ENCODE results near the gene NUP107. TPM values are rescaled to one million over a fixed set of nuclear protein-coding genes. Genes with fewer than 3 reads are reported as not detected.
A peak's percentile ranks its signal among the peaks of the same experiment; 100 is the strongest.

The NUP107 gene
- total and polyA plus RNA-seq, 5 donors from 2014 or later: 28.9 to 37.0 (median 34.4) TPM

- Mint-ChIP-seq H3K36me3 (peaks cover 25% of the 10 kb centered on the region), H3K27ac (no peak overlapping the region), H3K9me3 (peaks cover 0 to 2% (median 0%) of the 10 kb centered on the region in 7 donors), H3K4me1 (peaks cover 0 to 11% (median 9%) of the 10 kb centered on the region in 4 donors), H3K27me3 (no peaks in the 10 kb centered on the region), H3K4me3 (no peak overlapping the region)
- no peak overlapping the region for H3K4me3 ChIP-seq (ENCODE audit: low read depth, low read length)
- no peak overlapping the region for H3K27ac ChIP-seq (ENCODE audit: insufficient read depth, low read length, poor library complexity, severe bottlenecking)
- peaks cover 15% of the 10 kb centered on the region for H3K36me3 ChIP-seq (ENCODE audit: control insufficient read depth, insufficient read depth, low read length)
- no peaks in the 10 kb centered on the region for H3K4me1 ChIP-seq (ENCODE audit: control insufficient read depth, insufficient read depth, low read length, poor library complexity, severe bottlenecking)
- ATAC-seq (ENCODE audit: low read depth in 2 of 2) (no peak), DNase-seq (no peak)
- no peaks in the 10 kb centered on the region for H3K27me3 ChIP-seq (ENCODE audit: control insufficient read depth, insufficient read depth, low read length)
- no peaks in the 10 kb centered on the region for H3K9me3 ChIP-seq (ENCODE audit: control insufficient read depth in 2 of 2, low read length in 2 of 2)
Measured at GRCh38 chr12:68766646-68767045, 79.9 kb downstream of the NUP107 start.

GRCh38 chr12:68767191-68767590 is 80.4 kb downstream of the NUP107 start:
- Histone ChIP-seq H3K4me3 (ENCODE audit: low read depth, low read length) (no peak overlapping the region), H3K27me3 (ENCODE audit: control insufficient read depth, insufficient read depth, low read length) (no peaks in the 10 kb centered on the region), H3K9me3 (ENCODE audit: control insufficient read depth in 2 of 2, low read length in 2 of 2) (no peaks in the 10 kb centered on the region), H3K36me3 (ENCODE audit: control insufficient read depth, insufficient read depth, low read length) (peaks cover 14% of the 10 kb centered on the region), H3K27ac (ENCODE audit: insufficient read depth, low read length, poor library complexity, severe bottlenecking) (no peak overlapping the region), H3K4me1 (ENCODE audit: control insufficient read depth, insufficient read depth, low read length, poor library complexity, severe bottlenecking) (no peaks in the 10 kb centered on the region)
- ATAC-seq (ENCODE audit: low read depth in 2 of 2) (no peak), DNase-seq (no peak)
- H3K27me3 Mint-ChIP-seq: no peaks in the 10 kb centered on the region
- peaks cover 20% of the 10 kb centered on the region for H3K36me3 Mint-ChIP-seq
- H3K27ac Mint-ChIP-seq: no peak overlapping the region
- peaks cover 0 to 11% (median 9%) of the 10 kb centered on the region in 4 donors for H3K4me1 Mint-ChIP-seq
- H3K9me3 Mint-ChIP-seq: peaks cover 0 to 2% (median 0%) of the 10 kb centered on the region in 7 donors
- no peak overlapping the region for H3K4me3 Mint-ChIP-seq

DNA sequence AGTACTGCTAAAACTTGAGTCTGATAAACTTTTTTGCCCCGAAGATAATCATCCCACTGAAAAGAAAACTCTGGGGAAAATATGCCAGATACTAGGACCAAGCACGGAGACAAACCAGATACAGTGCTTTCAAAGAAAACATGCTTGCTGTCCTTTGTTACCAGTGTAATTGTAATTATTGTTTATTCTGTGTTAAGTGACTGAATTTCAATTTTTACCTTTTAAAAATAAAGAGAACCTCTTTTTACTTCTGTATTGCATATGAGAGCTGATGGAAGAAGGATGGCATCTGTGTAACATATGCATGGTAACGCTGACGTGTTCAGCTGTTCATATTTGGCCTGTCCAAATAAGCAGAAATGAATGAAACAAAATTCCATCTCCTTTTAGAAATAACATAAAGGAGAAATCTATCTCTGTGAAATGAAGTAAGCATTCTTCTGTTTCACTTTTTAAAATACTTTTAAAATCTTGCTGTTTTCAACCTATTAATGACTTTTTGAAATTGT is 81.7 kb downstream of the NUP107 start:
- Mint-ChIP-seq H3K9me3 (peaks cover 0 to 3% (median 0%) of the 10 kb centered on the region in 7 donors), H3K4me1 (peaks cover 5 to 23% (median 20%) of the 10 kb centered on the region in 4 donors), H3K36me3 (peaks cover 18% of the 10 kb centered on the region), H3K27me3 (no peaks in the 10 kb centered on the region), H3K4me3 (no peak overlapping the region), H3K27ac (peak overlapping the region in 1 of 3 donors; percentile 8)
- H3K27ac ChIP-seq (ENCODE audit: insufficient read depth, low read length, poor library complexity, severe bottlenecking): no peak overlapping the region
- ATAC-seq (ENCODE audit: low read depth in 2 of 2): no peak
- H3K36me3 ChIP-seq (ENCODE audit: control insufficient read depth, insufficient read depth, low read length): peaks cover 9% of the 10 kb centered on the region
- H3K4me1 ChIP-seq (ENCODE audit: control insufficient read depth, insufficient read depth, low read length, poor library complexity, severe bottlenecking): peaks cover 6% of the 10 kb centered on the region
- DNase-seq: no peak
- H3K27me3 ChIP-seq (ENCODE audit: control insufficient read depth, insufficient read depth, low read length): no peaks in the 10 kb centered on the region
- H3K4me3 ChIP-seq (ENCODE audit: low read depth, low read length): no peak overlapping the region
- H3K9me3 ChIP-seq (ENCODE audit: control insufficient read depth in 2 of 2, low read length in 2 of 2): no peaks in the 10 kb centered on the region

DNA sequence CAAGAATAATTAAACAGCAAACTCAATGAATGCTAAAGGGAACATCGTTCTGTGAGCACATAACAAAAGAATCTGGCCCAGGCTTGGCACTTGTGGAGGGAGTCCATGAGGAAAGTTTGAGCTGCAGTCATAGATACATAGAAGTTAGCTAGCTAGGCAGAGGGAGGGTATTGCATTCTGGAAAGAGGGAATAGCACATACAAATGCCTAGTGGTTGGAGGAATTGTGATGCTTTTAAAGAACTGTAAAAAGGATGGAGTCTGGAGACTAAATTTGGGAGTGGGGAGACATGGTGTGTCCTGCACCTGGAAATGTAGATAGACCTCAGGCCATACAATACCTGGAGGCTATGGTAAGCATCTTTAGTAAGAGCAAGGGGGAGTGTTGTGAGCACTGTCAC is 83.2 kb downstream of the NUP107 start:
- Mint-ChIP-seq H3K9me3 (peaks cover 0 to 3% (median 0%) of the 10 kb centered on the region in 7 donors), H3K27ac (peak overlapping the region in 2 of 3 donors; percentile 43 to 80), H3K4me1 (peaks cover 5 to 27% (median 25%) of the 10 kb centered on the region in 4 donors), H3K4me3 (no peak overlapping the region), H3K36me3 (peaks cover 7% of the 10 kb centered on the region), H3K27me3 (no peaks in the 10 kb centered on the region)
- Histone ChIP-seq H3K4me1 (ENCODE audit: control insufficient read depth, insufficient read depth, low read length, poor library complexity, severe bottlenecking) (peaks cover 6% of the 10 kb centered on the region), H3K36me3 (ENCODE audit: control insufficient read depth, insufficient read depth, low read length) (peaks cover 5% of the 10 kb centered on the region), H3K27ac (ENCODE audit: insufficient read depth, low read length, poor library complexity, severe bottlenecking) (no peak overlapping the region), H3K27me3 (ENCODE audit: control insufficient read depth, insufficient read depth, low read length) (no peaks in the 10 kb centered on the region), H3K9me3 (ENCODE audit: control insufficient read depth in 2 of 2, low read length in 2 of 2) (no peaks in the 10 kb centered on the region), H3K4me3 (ENCODE audit: low read depth, low read length) (no peak overlapping the region)
- ATAC-seq (ENCODE audit: low read depth in 2 of 2) (no peak), DNase-seq (no peak)

DNA sequence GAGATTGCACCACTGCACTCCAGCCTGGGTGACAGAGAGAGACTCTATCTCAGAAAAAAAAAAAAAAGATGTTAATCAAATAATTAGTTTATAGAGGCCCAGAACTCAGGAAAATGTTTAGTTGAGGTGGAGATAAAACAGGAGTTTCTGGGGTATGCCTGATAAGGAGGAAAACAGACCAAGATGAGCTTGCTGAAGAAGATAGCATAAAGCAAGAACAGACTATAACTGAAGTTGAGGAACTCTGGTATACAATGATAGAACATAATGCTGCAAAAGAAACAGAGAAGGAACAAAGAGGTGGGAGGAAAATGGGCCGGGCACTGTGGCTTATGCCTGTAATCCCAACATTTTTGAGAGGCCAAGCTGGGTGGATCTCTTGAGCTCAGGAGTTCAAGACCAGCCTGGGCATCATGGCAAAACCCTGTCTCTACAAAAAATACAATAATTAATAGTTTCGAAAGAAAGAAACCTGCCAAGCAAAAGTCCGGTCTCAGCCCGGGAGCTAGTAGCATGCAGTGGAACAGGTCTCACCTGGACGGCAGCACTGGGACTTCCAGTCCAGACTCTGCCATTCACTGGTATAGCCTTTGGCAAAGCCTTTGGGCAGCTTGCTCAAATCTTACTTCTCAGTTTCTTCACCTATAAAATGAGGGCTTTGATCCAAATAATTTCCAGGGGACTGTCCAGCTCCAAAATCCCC is 84.6 kb downstream of the NUP107 start:
- Mint-ChIP-seq H3K4me1 (peaks cover 5 to 27% (median 25%) of the 10 kb centered on the region in 4 donors), H3K36me3 (peaks cover 7% of the 10 kb centered on the region), H3K9me3 (peaks cover 0 to 3% (median 0%) of the 10 kb centered on the region in 7 donors), H3K27me3 (no peaks in the 10 kb centered on the region), H3K27ac (peak overlapping the region; percentile 42 to 60 (median 43)), H3K4me3 (no peak overlapping the region)
- no peak overlapping the region for H3K27ac ChIP-seq (ENCODE audit: insufficient read depth, low read length, poor library complexity, severe bottlenecking)
- H3K36me3 ChIP-seq (ENCODE audit: control insufficient read depth, insufficient read depth, low read length): peaks cover 5% of the 10 kb centered on the region
- DNase-seq (no peak), ATAC-seq (ENCODE audit: low read depth in 2 of 2) (no peak)
- no peak overlapping the region for H3K4me3 ChIP-seq (ENCODE audit: low read depth, low read length)
- H3K9me3 ChIP-seq (ENCODE audit: control insufficient read depth in 2 of 2, low read length in 2 of 2): no peaks in the 10 kb centered on the region
- H3K27me3 ChIP-seq (ENCODE audit: control insufficient read depth, insufficient read depth, low read length): no peaks in the 10 kb centered on the region
- H3K4me1 ChIP-seq (ENCODE audit: control insufficient read depth, insufficient read depth, low read length, poor library complexity, severe bottlenecking): peaks cover 6% of the 10 kb centered on the region

DNA sequence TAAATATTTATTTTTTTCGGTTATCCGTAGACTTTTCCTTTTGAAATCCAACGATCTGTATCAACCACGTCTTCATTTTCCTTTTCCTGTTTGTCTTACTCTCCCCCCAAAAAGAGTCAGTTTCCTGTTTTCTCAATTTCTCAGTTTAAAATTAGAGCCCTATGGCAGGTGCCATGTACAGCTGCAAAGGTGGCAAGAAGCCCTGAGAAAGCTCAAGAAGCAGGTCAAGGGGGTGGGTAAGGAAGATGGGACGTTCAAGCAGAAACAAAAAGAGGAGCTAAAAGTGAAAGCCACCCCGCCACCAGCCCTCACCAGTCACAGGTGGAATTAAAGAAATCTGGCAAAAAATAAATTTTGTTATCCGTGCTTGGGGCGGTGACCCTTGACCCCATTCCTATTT is 85.9 kb downstream of the NUP107 start:
- H3K27ac ChIP-seq (ENCODE audit: insufficient read depth, low read length, poor library complexity, severe bottlenecking): peak overlapping the region; percentile 20

DNA sequence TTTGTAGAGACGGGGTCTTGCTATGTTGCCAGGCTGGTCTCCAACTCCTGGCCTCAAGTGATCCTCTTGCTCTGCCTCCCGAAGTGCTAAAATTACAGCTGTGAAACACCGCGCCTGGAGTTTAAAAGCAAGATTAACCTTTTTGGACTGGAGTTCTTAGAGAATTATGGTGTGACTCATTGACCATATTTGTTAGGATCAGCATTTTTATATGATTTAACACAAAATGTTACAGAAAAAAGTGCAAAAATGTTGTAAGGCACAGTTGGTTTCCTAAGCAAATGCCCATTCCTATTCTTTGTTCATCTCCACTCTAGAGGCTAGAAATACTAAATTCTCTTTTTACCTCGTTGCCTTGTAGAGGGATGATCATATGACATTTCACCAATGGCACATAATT is 86.8 kb downstream of the NUP107 start:
- no peak overlapping the region for H3K4me3 ChIP-seq (ENCODE audit: low read depth, low read length)
- Mint-ChIP-seq H3K36me3 (no peaks in the 10 kb centered on the region), H3K27me3 (no peaks in the 10 kb centered on the region), H3K27ac (peak overlapping the region; percentile 66 to 85 (median 84)), H3K9me3 (peaks cover 0 to 3% (median 0%) of the 10 kb centered on the region in 7 donors), H3K4me3 (no peak overlapping the region), H3K4me1 (peaks cover 5 to 29% (median 25%) of the 10 kb centered on the region in 4 donors)
- H3K9me3 ChIP-seq (ENCODE audit: control insufficient read depth in 2 of 2, low read length in 2 of 2): no peaks in the 10 kb centered on the region
- peaks cover 6% of the 10 kb centered on the region for H3K4me1 ChIP-seq (ENCODE audit: control insufficient read depth, insufficient read depth, low read length, poor library complexity, severe bottlenecking)
- H3K27ac ChIP-seq (ENCODE audit: insufficient read depth, low read length, poor library complexity, severe bottlenecking): no peak overlapping the region
- H3K36me3 ChIP-seq (ENCODE audit: control insufficient read depth, insufficient read depth, low read length): no peaks in the 10 kb centered on the region
- H3K27me3 ChIP-seq (ENCODE audit: control insufficient read depth, insufficient read depth, low read length): no peaks in the 10 kb centered on the region
- ATAC-seq (ENCODE audit: low read depth in 2 of 2) (no peak), DNase-seq (no peak)

More for the DNA sequence above, 85.9 kb downstream of the NUP107 start:
- Mint-ChIP-seq H3K4me1 (peaks cover 5 to 27% (median 25%) of the 10 kb centered on the region in 4 donors), H3K9me3 (peaks cover 0 to 3% (median 0%) of the 10 kb centered on the region in 7 donors), H3K36me3 (peaks cover 3% of the 10 kb centered on the region), H3K4me3 (peak overlapping the region in 2 of 4 donors; percentile 39 to 75), H3K27ac (peak overlapping the region; percentile 74 to 85 (median 84)), H3K27me3 (no peaks in the 10 kb centered on the region)
- peaks cover 6% of the 10 kb centered on the region for H3K4me1 ChIP-seq (ENCODE audit: control insufficient read depth, insufficient read depth, low read length, poor library complexity, severe bottlenecking)
- no peak overlapping the region for H3K4me3 ChIP-seq (ENCODE audit: low read depth, low read length)
- DNase-seq (peak in 1 of 3 donors; percentile 35), ATAC-seq (ENCODE audit: low read depth in 2 of 2) (no peak)
- H3K27me3 ChIP-seq (ENCODE audit: control insufficient read depth, insufficient read depth, low read length): no peaks in the 10 kb centered on the region
- no peaks in the 10 kb centered on the region for H3K36me3 ChIP-seq (ENCODE audit: control insufficient read depth, insufficient read depth, low read length)
- no peaks in the 10 kb centered on the region for H3K9me3 ChIP-seq (ENCODE audit: control insufficient read depth in 2 of 2, low read length in 2 of 2)

All from CD4-positive, CD25-positive, alpha-beta regulatory T cell (primary cell).